ENCODE measurements around the gene AGTPBP1. TPM values are rescaled to one million over a fixed set of nuclear protein-coding genes. Genes with fewer than 3 reads are reported as not detected.

AGTPBP1 gene
- total and polyA plus RNA-seq, 9 of the 15 experiments (the other 6 are each of a cell fraction or from before 2014, with no cell fraction given): 1.4 to 7.9 (median 4.6) TPM

- TF ChIP-seq MGA (IDR thresholded peaks at IDR 0.05): no peak
- TF ChIP-seq PRPF4 (IDR thresholded peaks at IDR 0.05; ENCODE audit: insufficient read depth, low read depth, low read length, poor library complexity, severe bottlenecking): no peak
- no peak for TF ChIP-seq PHB (CRISPR knock-in tag; IDR thresholded peaks at IDR 0.05)
- peak in 1 of 2 experiments; percentile 63; a peak in 1 of 4 replicates for TF ChIP-seq ZNF318 (IDR thresholded peaks at IDR 0.05; ENCODE audit: borderline replicate concordance in 1 of 2, low read depth in 1 of 2)
- 0 out of 2 replicates have a peak, but pooled peaks have one; percentile 18 for TF ChIP-seq FOSL1 (tag; conservative IDR thresholded peaks at IDR 0.05)
Measured at GRCh38 chr9:85743275-85744128, 1.7 kb upstream of the AGTPBP1 start (continued).

All from K562 (cell line).